OCI-LY3 (cell line): ENCODE results near the gene ZNF467.

Experiments used
- CTCF ChIP-seq: fragments of 200-600, 300-600 bp; sonication (generic); IDR thresholded peaks from 2 replicates; pipeline ENCODE4 v1.5.1; 2014; ENCODE audit warnings: antibody characterized with exemption, low read length, low read depth
- EZH2phosphoT487 ChIP-seq: fragments of 200-600 bp; shearing (Covaris generic); IDR thresholded peaks from 2 replicates; pipeline ENCODE4 v1.6.1; 2018; ENCODE audit warnings: antibody characterized with exemption, mixed run types, low read depth

DNA sequence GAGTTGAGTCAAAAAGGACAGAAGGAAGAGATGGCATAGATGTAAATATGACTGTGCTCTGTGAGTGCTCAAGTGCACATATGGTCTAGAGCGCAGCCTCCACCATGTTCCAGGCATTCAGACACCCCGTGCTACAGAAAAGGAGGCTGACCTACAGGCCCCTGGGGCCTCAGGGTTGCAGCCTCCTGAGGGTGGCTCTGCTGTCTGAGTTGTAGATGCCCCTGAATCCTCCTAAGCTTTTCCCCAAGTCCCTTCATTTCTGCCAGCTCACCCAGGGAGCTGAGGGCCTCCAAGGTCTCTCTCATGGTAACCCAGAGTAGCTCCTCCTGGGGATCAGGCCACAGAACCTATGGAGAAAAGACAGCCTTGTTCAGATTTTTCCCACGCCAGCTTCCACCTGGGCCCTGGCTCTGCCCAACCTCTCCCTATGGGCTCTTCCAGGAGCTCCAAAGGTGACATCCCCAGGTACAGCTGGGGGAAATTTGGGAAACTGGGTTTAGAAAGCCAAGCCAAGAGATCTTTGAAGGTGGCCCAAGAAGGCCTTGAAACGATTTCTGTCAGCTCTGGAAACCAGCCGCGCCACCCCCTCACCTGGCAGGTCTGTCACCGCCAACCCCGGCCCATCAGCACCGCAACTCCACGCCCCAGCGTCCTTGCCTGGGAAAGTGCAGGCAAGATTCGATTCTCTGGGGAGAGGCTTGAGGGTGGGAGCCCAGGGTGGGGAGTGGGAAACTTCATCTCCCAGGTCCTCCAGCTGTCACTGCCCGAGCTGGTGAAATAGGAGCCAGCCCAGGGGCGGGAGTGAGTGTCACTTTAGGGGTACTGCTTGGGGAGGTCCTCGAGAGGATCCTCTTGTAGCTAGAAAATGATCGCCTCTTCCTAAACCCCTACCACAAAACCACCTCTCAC lies 2.4 kb downstream of the ZNF467 start:
- TF ChIP-seq CTCF (no peak), EZH2phosphoT487 (no peak)
